HL-60 (cell line): ENCODE measurements around the gene ERBIN.

Source experiments
- GABPA ChIP-seq: IDR thresholded peaks from 2 replicates; pipeline ENCODE4 v1.6.1; 2012; ENCODE audit warnings: low read depth
- POLR2AphosphoS5 ChIP-seq: IDR thresholded peaks from 2 replicates; pipeline ENCODE4 v1.6.1; 2012; ENCODE audit warnings: low read depth
- SPI1 ChIP-seq: IDR thresholded peaks from 2 replicates; pipeline ENCODE4 v1.6.1; 2012; ENCODE audit warnings: low read depth, mild to moderate bottlenecking, borderline replicate concordance
- TF ChIP-seq, protein P1 (sequence below): IDR thresholded peaks from one replicate; pipeline ENCODE4 v1.5.1; 2011; ENCODE audit warnings: low read length, control low read depth, inconsistent platforms; ENCODE audit not compliant: insufficient read depth
- TF ChIP-seq, protein P2 (sequence below): IDR thresholded peaks from 2 replicates; pipeline ENCODE4 v1.6.1; 2012; ENCODE audit warnings: low read depth; ENCODE audit not compliant: insufficient replicate concordance

DNA sequence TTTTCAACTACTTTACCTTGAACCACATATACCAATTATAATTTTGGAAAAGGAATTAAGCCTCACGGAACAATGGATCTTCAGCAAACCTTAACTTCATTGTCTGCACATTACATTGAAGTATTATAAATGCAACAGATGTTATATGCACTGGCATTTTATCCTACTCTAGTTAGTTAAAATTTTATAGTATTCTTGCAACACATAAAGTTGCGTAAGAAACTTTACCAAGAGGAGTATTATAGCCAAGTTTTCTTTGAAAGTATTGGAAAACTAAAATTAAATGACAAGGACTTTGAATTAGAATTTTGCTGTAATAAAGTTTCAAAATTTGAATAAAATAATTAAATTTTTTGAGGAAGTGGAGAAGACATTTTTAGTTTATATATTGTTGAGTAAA is 154.3 kb downstream of the ERBIN start:
- TF ChIP-seq, protein P1, sequence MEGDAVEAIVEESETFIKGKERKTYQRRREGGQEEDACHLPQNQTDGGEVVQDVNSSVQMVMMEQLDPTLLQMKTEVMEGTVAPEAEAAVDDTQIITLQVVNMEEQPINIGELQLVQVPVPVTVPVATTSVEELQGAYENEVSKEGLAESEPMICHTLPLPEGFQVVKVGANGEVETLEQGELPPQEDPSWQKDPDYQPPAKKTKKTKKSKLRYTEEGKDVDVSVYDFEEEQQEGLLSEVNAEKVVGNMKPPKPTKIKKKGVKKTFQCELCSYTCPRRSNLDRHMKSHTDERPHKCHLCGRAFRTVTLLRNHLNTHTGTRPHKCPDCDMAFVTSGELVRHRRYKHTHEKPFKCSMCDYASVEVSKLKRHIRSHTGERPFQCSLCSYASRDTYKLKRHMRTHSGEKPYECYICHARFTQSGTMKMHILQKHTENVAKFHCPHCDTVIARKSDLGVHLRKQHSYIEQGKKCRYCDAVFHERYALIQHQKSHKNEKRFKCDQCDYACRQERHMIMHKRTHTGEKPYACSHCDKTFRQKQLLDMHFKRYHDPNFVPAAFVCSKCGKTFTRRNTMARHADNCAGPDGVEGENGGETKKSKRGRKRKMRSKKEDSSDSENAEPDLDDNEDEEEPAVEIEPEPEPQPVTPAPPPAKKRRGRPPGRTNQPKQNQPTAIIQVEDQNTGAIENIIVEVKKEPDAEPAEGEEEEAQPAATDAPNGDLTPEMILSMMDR: no peak
- TF ChIP-seq POLR2AphosphoS5 (no peak), GABPA (no peak), SPI1 (no peak)
- TF ChIP-seq, protein P2, sequence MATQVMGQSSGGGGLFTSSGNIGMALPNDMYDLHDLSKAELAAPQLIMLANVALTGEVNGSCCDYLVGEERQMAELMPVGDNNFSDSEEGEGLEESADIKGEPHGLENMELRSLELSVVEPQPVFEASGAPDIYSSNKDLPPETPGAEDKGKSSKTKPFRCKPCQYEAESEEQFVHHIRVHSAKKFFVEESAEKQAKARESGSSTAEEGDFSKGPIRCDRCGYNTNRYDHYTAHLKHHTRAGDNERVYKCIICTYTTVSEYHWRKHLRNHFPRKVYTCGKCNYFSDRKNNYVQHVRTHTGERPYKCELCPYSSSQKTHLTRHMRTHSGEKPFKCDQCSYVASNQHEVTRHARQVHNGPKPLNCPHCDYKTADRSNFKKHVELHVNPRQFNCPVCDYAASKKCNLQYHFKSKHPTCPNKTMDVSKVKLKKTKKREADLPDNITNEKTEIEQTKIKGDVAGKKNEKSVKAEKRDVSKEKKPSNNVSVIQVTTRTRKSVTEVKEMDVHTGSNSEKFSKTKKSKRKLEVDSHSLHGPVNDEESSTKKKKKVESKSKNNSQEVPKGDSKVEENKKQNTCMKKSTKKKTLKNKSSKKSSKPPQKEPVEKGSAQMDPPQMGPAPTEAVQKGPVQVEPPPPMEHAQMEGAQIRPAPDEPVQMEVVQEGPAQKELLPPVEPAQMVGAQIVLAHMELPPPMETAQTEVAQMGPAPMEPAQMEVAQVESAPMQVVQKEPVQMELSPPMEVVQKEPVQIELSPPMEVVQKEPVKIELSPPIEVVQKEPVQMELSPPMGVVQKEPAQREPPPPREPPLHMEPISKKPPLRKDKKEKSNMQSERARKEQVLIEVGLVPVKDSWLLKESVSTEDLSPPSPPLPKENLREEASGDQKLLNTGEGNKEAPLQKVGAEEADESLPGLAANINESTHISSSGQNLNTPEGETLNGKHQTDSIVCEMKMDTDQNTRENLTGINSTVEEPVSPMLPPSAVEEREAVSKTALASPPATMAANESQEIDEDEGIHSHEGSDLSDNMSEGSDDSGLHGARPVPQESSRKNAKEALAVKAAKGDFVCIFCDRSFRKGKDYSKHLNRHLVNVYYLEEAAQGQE: no peak
